ENCODE data around the gene ARHGAP40.

ARHGAP40 gene

GRCh38 chr20:38669688-38670087, 68.1 kb downstream of the ARHGAP40 start:
- Histone ChIP-seq H3K4me1 (ENCODE audit: control insufficient read depth, insufficient read depth, low read depth, low read length) (peaks cover 10% of the 10 kb centered on the region), H2BK12ac (ENCODE audit: low read length in 2 of 2) (no peak overlapping the region), H2BK120ac (ENCODE audit: low read depth, low read length) (no peak overlapping the region), H2BK5ac (ENCODE audit: low read depth, low read length, poor library complexity, severe bottlenecking) (no peak overlapping the region), H3K27me3 (ENCODE audit: control insufficient read depth in 1 of 2, insufficient read depth in 1 of 2, low read length in 2 of 2) (peaks cover 74 to 84% of the 10 kb centered on the region in 2 experiments), H3K27ac (ENCODE audit: low read length, poor library complexity, severe bottlenecking) (no peak overlapping the region), H3K14ac (ENCODE audit: low read length in 2 of 2) (no peak overlapping the region), H3K4ac (ENCODE audit: low read depth in 1 of 2, low read length in 2 of 2) (no peak overlapping the region), H2AFZ (ENCODE audit: low read depth, low read length) (no peak overlapping the region), H2AK5ac (ENCODE audit: low read length, severe bottlenecking) (no peak overlapping the region), H3K9ac (ENCODE audit: low read length) (no peak overlapping the region), H4K91ac (ENCODE audit: low read length) (no peak overlapping the region), H4K8ac (ENCODE audit: low read length) (no peak overlapping the region), H3K9me3 (ENCODE audit: control insufficient read depth, low read length) (no peaks in the 10 kb centered on the region), H2BK15ac (ENCODE audit: low read depth, poor library complexity, severe bottlenecking) (no peak overlapping the region), H3K4me3 (ENCODE audit: insufficient read depth in 1 of 2, low read depth in 1 of 2, low read length in 2 of 2) (no peak overlapping the region), H3K79me1 (replicated peaks; ENCODE audit: low read length, poor library complexity, severe bottlenecking) (no peaks in the 10 kb centered on the region), H3K4me2 (ENCODE audit: low read length, poor library complexity, severe bottlenecking) (no peak overlapping the region), H3K36me3 (ENCODE audit: control insufficient read depth in 1 of 2, insufficient read depth in 2 of 2, low read depth in 1 of 2, low read length in 2 of 2) (no peaks in the 10 kb centered on the region), H3K23ac (ENCODE audit: low read length in 2 of 2) (no peak overlapping the region), H3K18ac (ENCODE audit: low read depth in 1 of 2, low read length in 2 of 2) (no peak overlapping the region)
- DNase-seq: no peak

GRCh38 chr20:38670786-38671185, 69.2 kb downstream of the ARHGAP40 start:
- Histone ChIP-seq H3K14ac (ENCODE audit: low read length in 2 of 2) (no peak overlapping the region), H2AFZ (ENCODE audit: low read depth, low read length) (no peak overlapping the region), H2BK5ac (ENCODE audit: low read depth, low read length, poor library complexity, severe bottlenecking) (no peak overlapping the region), H3K4ac (ENCODE audit: low read depth in 1 of 2, low read length in 2 of 2) (no peak overlapping the region), H3K9ac (ENCODE audit: low read length) (no peak overlapping the region), H2BK15ac (ENCODE audit: low read depth, poor library complexity, severe bottlenecking) (no peak overlapping the region), H3K4me2 (ENCODE audit: low read length, poor library complexity, severe bottlenecking) (no peak overlapping the region), H4K91ac (ENCODE audit: low read length) (no peak overlapping the region), H3K23ac (ENCODE audit: low read length in 2 of 2) (no peak overlapping the region), H3K27me3 (ENCODE audit: control insufficient read depth in 1 of 2, insufficient read depth in 1 of 2, low read length in 2 of 2) (peaks cover 68 to 82% of the 10 kb centered on the region in 2 experiments), H3K79me1 (replicated peaks; ENCODE audit: low read length, poor library complexity, severe bottlenecking) (no peaks in the 10 kb centered on the region), H3K9me3 (ENCODE audit: control insufficient read depth, low read length) (no peaks in the 10 kb centered on the region), H3K18ac (ENCODE audit: low read depth in 1 of 2, low read length in 2 of 2) (no peak overlapping the region), H4K8ac (ENCODE audit: low read length) (no peak overlapping the region), H2BK120ac (ENCODE audit: low read depth, low read length) (no peak overlapping the region), H3K27ac (ENCODE audit: low read length, poor library complexity, severe bottlenecking) (no peak overlapping the region), H3K4me3 (ENCODE audit: insufficient read depth in 1 of 2, low read depth in 1 of 2, low read length in 2 of 2) (no peak overlapping the region), H3K4me1 (ENCODE audit: control insufficient read depth, insufficient read depth, low read depth, low read length) (peaks cover 10% of the 10 kb centered on the region), H2AK5ac (ENCODE audit: low read length, severe bottlenecking) (no peak overlapping the region), H2BK12ac (ENCODE audit: low read length in 2 of 2) (no peak overlapping the region), H3K36me3 (ENCODE audit: control insufficient read depth in 1 of 2, insufficient read depth in 2 of 2, low read depth in 1 of 2, low read length in 2 of 2) (no peaks in the 10 kb centered on the region)
- no peak for DNase-seq
- WGBS: 61% methylated on average over 3 of the region's 3 CpGs

GRCh38 chr20:38671186-38671585, 69.6 kb downstream of the ARHGAP40 start:
- WGBS: 7% methylated on average over 6 of the region's 6 CpGs
- Histone ChIP-seq H3K9me3 (ENCODE audit: control insufficient read depth, low read length) (no peaks in the 10 kb centered on the region), H3K79me1 (replicated peaks; ENCODE audit: low read length, poor library complexity, severe bottlenecking) (no peaks in the 10 kb centered on the region), H2AK5ac (ENCODE audit: low read length, severe bottlenecking) (no peak overlapping the region), H3K27ac (ENCODE audit: low read length, poor library complexity, severe bottlenecking) (no peak overlapping the region), H3K9ac (ENCODE audit: low read length) (no peak overlapping the region), H2BK15ac (ENCODE audit: low read depth, poor library complexity, severe bottlenecking) (no peak overlapping the region), H3K27me3 (ENCODE audit: control insufficient read depth in 1 of 2, insufficient read depth in 1 of 2, low read length in 2 of 2) (peaks cover 66 to 80% of the 10 kb centered on the region in 2 experiments), H3K18ac (ENCODE audit: low read depth in 1 of 2, low read length in 2 of 2) (no peak overlapping the region), H4K91ac (ENCODE audit: low read length) (no peak overlapping the region), H2BK120ac (ENCODE audit: low read depth, low read length) (no peak overlapping the region), H2BK5ac (ENCODE audit: low read depth, low read length, poor library complexity, severe bottlenecking) (no peak overlapping the region), H3K14ac (ENCODE audit: low read length in 2 of 2) (no peak overlapping the region), H3K36me3 (ENCODE audit: control insufficient read depth in 1 of 2, insufficient read depth in 2 of 2, low read depth in 1 of 2, low read length in 2 of 2) (no peaks in the 10 kb centered on the region), H3K4me3 (ENCODE audit: insufficient read depth in 1 of 2, low read depth in 1 of 2, low read length in 2 of 2) (no peak overlapping the region), H3K4me2 (ENCODE audit: low read length, poor library complexity, severe bottlenecking) (no peak overlapping the region), H3K4ac (ENCODE audit: low read depth in 1 of 2, low read length in 2 of 2) (no peak overlapping the region), H4K8ac (ENCODE audit: low read length) (no peak overlapping the region), H2AFZ (ENCODE audit: low read depth, low read length) (no peak overlapping the region), H2BK12ac (ENCODE audit: low read length in 2 of 2) (no peak overlapping the region), H3K4me1 (ENCODE audit: control insufficient read depth, insufficient read depth, low read depth, low read length) (peaks cover 10% of the 10 kb centered on the region), H3K23ac (ENCODE audit: low read length in 2 of 2) (no peak overlapping the region)
- no peak for DNase-seq

GRCh38 chr20:38671701-38672292, 70.2 kb downstream of the ARHGAP40 start:
- H2BK120ac ChIP-seq (ENCODE audit: low read depth, low read length): no peak overlapping the region
- no peaks in the 10 kb centered on the region for H3K9me3 ChIP-seq (ENCODE audit: control insufficient read depth, low read length)
- no peak overlapping the region for H3K18ac ChIP-seq (ENCODE audit: low read depth in 1 of 2, low read length in 2 of 2)
- no peak overlapping the region for H2BK15ac ChIP-seq (ENCODE audit: low read depth, poor library complexity, severe bottlenecking)
- no peak overlapping the region for H2AK5ac ChIP-seq (ENCODE audit: low read length, severe bottlenecking)
- H4K91ac ChIP-seq (ENCODE audit: low read length): no peak overlapping the region
- no peak overlapping the region for H3K4me3 ChIP-seq (ENCODE audit: insufficient read depth in 1 of 2, low read depth in 1 of 2, low read length in 2 of 2)
- peaks cover 66 to 75% of the 10 kb centered on the region in 2 experiments for H3K27me3 ChIP-seq (ENCODE audit: control insufficient read depth in 1 of 2, insufficient read depth in 1 of 2, low read length in 2 of 2)
- no peak overlapping the region for H3K9ac ChIP-seq (ENCODE audit: low read length)
- no peak overlapping the region for H2AFZ ChIP-seq (ENCODE audit: low read depth, low read length)
- H3K27ac ChIP-seq (ENCODE audit: low read length, poor library complexity, severe bottlenecking): no peak overlapping the region
- H3K4me1 ChIP-seq (ENCODE audit: control insufficient read depth, insufficient read depth, low read depth, low read length): peaks cover 10% of the 10 kb centered on the region
- H3K4me2 ChIP-seq (ENCODE audit: low read length, poor library complexity, severe bottlenecking): no peak overlapping the region
- 51% methylated on average over 3 of the region's 4 CpGs for WGBS
- no peak overlapping the region for H4K8ac ChIP-seq (ENCODE audit: low read length)
- no peak overlapping the region for H3K23ac ChIP-seq (ENCODE audit: low read length in 2 of 2)
- H3K36me3 ChIP-seq (ENCODE audit: control insufficient read depth in 1 of 2, insufficient read depth in 2 of 2, low read depth in 1 of 2, low read length in 2 of 2): no peaks in the 10 kb centered on the region
- no peak for DNase-seq
- H3K4ac ChIP-seq (ENCODE audit: low read depth in 1 of 2, low read length in 2 of 2): no peak overlapping the region
- no peaks in the 10 kb centered on the region for H3K79me1 ChIP-seq (replicated peaks; ENCODE audit: low read length, poor library complexity, severe bottlenecking)
- H2BK12ac ChIP-seq (ENCODE audit: low read length in 2 of 2): no peak overlapping the region
- no peak overlapping the region for H2BK5ac ChIP-seq (ENCODE audit: low read depth, low read length, poor library complexity, severe bottlenecking)
- H3K14ac ChIP-seq (ENCODE audit: low read length in 2 of 2): no peak overlapping the region
